Mesothelial cell of epicardium (in vitro differentiated cells): Measurements from ENCODE around the gene ARFGAP3. TPM values are rescaled to one million over a fixed set of nuclear protein-coding genes. Genes with fewer than 3 reads are reported as not detected.

Source experiments
- DNase-seq, 2 experiments: peaks; one replicate each; pipeline ENCODE4 v3.0.0; 2021; ENCODE audit warnings: low spot score in 2 of 2; ENCODE audit not compliant: unreplicated experiment in 2 of 2
- H3K27ac Mint-ChIP-seq: 2 replicates; pipeline ENCODE4 v1.8.0; 2021; ENCODE audit warnings: mixed read lengths
- H3K27me3 Mint-ChIP-seq: 2 replicates; pipeline ENCODE4 v1.8.0; 2021; ENCODE audit warnings: low read depth, mixed read lengths
- H3K36me3 Mint-ChIP-seq: 2 replicates; pipeline ENCODE4 v1.8.0; 2021; ENCODE audit warnings: mixed read lengths
- H3K4me1 Mint-ChIP-seq: 2 replicates; pipeline ENCODE4 v1.8.0; 2021; ENCODE audit warnings: mixed read lengths
- H3K4me3 Mint-ChIP-seq: 2 replicates; pipeline ENCODE4 v1.8.0; 2021; ENCODE audit warnings: mild to moderate bottlenecking, moderate library complexity, mixed read lengths
- H3K9me3 Mint-ChIP-seq: 2 replicates; pipeline ENCODE4 v1.8.0; 2021; ENCODE audit warnings: mixed read lengths
- total RNA-seq: library from RNA; stranded (reverse); gene quantifications from 3 replicates; pipeline ENCODE4 v1.2.1, GENCODE V29; 2021
- TF ChIP-seq, protein P1 (sequence below): fragments of 200-600 bp; sonication (generic); IDR thresholded peaks from one replicate; pipeline ENCODE4 v1.5.0; 2021; ENCODE audit warnings: antibody characterized with exemption; ENCODE audit not compliant: unreplicated experiment

ARFGAP3 gene
- total RNA-seq, 1 donor from 2014 or later, result 33.4 TPM

DNA sequence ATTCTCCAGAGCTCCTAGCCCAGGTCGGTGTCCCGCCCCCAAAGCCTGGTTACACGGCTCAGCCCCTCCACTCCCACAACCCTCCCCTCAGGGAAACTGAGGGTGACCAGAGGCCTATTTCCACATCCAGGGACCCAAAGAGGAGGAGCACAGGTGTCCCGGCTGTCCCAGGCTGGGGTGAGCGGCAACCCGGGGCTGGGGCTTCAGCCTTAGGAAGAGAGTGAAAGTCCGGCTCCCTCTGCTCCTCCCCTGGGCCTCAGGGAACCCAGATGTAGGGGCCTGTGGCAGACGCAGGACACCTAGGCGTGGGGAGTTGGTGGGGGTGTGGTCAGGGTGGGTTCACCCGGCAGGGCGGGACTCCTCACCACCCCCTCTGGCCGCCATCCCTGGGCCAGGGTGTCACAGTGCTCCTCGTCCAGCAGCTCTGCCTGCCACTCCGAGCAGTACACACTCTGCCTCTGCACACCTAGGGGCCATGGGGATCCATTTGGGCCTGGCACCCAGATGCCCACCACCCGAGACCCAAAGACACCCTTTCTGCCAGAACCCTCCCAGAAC, 63.1 kb downstream of the ARFGAP3 start:
- H3K36me3 Mint-ChIP-seq, result peaks cover 18% of the 10 kb centered on the region
- no peaks in the 10 kb centered on the region for H3K27me3 Mint-ChIP-seq
- no peaks in the 10 kb centered on the region for H3K9me3 Mint-ChIP-seq
- TF ChIP-seq, protein P1, sequence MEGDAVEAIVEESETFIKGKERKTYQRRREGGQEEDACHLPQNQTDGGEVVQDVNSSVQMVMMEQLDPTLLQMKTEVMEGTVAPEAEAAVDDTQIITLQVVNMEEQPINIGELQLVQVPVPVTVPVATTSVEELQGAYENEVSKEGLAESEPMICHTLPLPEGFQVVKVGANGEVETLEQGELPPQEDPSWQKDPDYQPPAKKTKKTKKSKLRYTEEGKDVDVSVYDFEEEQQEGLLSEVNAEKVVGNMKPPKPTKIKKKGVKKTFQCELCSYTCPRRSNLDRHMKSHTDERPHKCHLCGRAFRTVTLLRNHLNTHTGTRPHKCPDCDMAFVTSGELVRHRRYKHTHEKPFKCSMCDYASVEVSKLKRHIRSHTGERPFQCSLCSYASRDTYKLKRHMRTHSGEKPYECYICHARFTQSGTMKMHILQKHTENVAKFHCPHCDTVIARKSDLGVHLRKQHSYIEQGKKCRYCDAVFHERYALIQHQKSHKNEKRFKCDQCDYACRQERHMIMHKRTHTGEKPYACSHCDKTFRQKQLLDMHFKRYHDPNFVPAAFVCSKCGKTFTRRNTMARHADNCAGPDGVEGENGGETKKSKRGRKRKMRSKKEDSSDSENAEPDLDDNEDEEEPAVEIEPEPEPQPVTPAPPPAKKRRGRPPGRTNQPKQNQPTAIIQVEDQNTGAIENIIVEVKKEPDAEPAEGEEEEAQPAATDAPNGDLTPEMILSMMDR, result no peak
- no peak overlapping the region for H3K27ac Mint-ChIP-seq
- no peak overlapping the region for H3K4me3 Mint-ChIP-seq
- DNase-seq, result no peak
- H3K4me1 Mint-ChIP-seq, result no peaks in the 10 kb centered on the region

DNA sequence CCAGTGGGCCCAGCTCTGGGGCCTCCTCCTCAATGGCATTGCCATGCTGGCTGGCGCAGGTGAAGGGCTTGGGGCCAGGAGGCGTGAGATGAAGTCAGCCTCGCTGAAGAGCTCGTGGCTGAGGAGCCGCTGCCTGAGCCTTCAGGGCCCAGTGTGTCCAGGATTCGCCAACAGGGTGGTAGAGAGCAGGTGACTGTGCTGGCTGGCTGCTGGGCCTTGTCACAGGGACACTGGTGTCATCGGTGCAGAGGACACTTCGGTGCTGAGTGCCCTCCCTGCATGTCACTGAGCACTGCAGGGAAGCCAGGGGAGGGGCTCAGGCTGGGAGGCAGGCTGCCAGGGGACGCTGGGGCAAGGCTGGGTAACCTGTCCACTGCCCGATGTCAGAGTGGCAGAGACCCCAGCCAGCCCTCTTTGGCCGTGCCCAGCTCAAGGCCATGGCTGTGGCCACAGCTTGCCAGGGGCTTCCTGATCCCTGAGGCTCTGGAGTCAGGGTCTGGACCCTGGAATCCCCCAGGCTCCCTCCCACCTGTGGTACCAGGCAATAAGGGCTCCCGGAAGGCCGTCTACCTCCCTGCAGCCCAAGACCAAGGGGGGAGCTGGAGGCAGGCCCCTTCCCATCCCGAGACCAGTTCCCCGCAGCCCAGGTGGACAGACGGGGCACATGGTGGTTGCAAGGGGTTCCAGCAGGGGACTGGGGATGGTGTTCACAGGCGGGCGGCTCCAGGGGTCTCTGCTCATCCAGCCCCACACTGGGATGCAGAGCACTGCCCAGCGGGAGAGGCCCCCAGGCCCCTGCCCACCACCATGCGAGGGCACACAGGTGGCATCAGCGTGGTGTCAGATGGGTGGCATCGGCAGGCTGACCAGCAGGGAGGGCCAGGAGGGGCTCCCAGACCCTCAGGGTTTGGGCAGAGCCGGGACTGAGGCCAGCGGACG, 63.9 kb downstream of the ARFGAP3 start:
- H3K4me3 Mint-ChIP-seq, result no peak overlapping the region
- H3K9me3 Mint-ChIP-seq, result no peaks in the 10 kb centered on the region
- DNase-seq, result no peak
- H3K27me3 Mint-ChIP-seq, result no peaks in the 10 kb centered on the region
- no peak overlapping the region for H3K27ac Mint-ChIP-seq
- TF ChIP-seq, protein P1, result no peak
- no peaks in the 10 kb centered on the region for H3K4me1 Mint-ChIP-seq
- H3K36me3 Mint-ChIP-seq, result peaks cover 15% of the 10 kb centered on the region

DNA sequence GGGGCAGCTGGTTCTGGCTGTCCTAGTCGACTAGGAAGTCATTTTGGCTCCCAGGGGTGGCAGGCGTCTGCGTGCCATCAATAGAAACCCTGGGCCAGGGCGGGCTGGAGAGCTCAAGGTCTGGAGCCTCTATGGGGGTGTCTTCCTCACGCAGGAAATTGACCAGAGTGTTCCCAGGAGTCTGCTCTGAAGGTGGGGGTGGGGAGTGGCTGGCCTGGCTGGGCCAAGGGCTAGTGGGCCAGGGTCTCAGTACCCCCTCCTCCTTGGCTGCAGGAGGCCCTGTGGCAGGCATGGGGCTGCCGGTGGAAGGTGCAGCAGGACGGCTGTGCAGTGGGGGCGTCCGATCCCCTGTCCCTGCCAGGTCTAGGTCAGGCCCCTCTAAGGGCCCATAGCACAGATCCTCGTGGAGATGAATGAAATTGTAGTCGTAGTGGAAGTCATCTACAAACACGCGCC, 64.6 kb downstream of the ARFGAP3 start:
- TF ChIP-seq, protein P1, result no peak
- H3K4me3 Mint-ChIP-seq, result no peak overlapping the region
- no peaks in the 10 kb centered on the region for H3K9me3 Mint-ChIP-seq
- H3K4me1 Mint-ChIP-seq, result no peaks in the 10 kb centered on the region
- DNase-seq, result no peak
- peaks cover 9% of the 10 kb centered on the region for H3K36me3 Mint-ChIP-seq
- H3K27me3 Mint-ChIP-seq, result no peaks in the 10 kb centered on the region
- no peak overlapping the region for H3K27ac Mint-ChIP-seq

- no peak for DNase-seq
- Mint-ChIP-seq H3K4me3 (no peak overlapping the region), H3K9me3 (no peaks in the 10 kb centered on the region), H3K36me3 (peaks cover 5% of the 10 kb centered on the region), H3K27ac (no peak overlapping the region), H3K4me1 (no peaks in the 10 kb centered on the region), H3K27me3 (no peaks in the 10 kb centered on the region)
- TF ChIP-seq, protein P1, result no peak
Measured at GRCh38 chr22:42791721-42792452, 65.2 kb downstream of the ARFGAP3 start.

DNA sequence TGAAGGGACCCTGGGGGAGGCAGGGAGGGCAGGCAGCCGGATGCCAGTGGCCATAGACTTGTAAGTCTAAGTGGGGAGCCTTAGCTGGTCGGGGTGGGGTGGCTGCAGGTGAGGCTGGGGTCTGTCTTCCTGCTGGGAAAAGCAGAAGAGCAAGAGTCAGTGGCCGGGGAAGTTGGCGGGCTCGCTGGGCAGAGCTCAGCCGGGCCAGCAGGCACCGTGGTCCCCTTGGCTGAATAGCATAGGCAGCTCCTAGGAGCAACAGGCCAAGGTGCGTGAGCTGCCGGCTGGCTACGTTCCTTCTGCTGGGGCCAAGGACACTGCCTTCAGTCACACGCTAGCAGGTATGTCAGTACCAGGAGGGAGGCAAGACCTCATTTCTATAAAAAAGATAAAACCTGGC, 68.6 kb downstream of the ARFGAP3 start:
- H3K36me3 Mint-ChIP-seq, result no peaks in the 10 kb centered on the region
- no peaks in the 10 kb centered on the region for H3K4me1 Mint-ChIP-seq
- TF ChIP-seq, protein P1, result no peak
- H3K4me3 Mint-ChIP-seq, result no peak overlapping the region
- no peaks in the 10 kb centered on the region for H3K27me3 Mint-ChIP-seq
- no peak overlapping the region for H3K27ac Mint-ChIP-seq
- H3K9me3 Mint-ChIP-seq, result no peaks in the 10 kb centered on the region
- no peak for DNase-seq
